HG03280 (cell line): ENCODE measurements around the gene CIAO2A.
"Not testable (repeated sequence)": the region's sequence is repeated elsewhere in the genome, so short reads cannot be mapped to it uniquely, and the experiment has no call there.

ENCODE experiments used
- ATAC-seq: cut with Tn5 transposase; IDR thresholded peaks from one replicate; pipeline ENCODE4 v1.9.1; 2021; ENCODE audit warnings: mild to moderate bottlenecking, moderate library complexity; ENCODE audit not compliant: unreplicated experiment

Gene CIAO2A

GRCh38 chr15:64072812-64073211, 20.8 kb downstream of the CIAO2A start:
- no peak for ATAC-seq

DNA sequence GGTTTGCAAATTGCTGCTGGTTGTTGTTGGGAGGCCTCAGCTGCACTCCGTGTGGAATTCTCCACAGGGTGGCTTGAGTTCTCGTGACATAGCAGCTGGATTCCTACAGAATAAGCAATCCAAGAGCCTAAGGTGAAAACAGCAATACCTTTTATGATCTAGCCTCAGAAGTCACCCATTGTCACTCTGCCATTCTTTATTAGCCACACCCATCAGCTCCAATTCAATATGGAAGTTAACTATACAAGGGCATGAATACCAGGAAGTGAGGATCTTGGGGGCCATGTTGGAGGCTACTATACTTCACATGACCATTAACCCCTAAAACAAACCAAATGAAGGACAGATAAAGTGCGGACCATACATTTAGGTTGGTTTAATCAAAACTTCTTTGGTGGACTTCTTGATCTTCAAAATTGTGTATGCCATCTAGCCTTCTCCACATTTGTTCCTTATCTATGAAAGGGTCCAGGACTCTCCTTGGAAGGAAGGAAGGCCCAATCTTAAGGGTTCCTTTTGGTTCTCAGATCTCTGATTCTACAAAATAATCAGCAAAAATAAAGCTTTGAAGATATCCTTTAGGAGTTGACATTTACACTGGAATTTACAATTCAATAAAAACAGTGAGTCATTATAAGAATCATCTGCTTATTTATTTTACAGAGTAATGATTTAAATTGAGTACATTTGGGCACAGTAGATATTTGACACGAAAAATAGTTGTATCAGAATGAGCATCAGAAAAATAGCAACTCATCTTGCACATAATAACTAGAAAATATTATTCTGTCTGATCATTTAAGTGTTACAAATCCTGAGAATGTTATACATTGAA, 21.5 kb downstream of the CIAO2A start:
- ATAC-seq = no peak

DNA sequence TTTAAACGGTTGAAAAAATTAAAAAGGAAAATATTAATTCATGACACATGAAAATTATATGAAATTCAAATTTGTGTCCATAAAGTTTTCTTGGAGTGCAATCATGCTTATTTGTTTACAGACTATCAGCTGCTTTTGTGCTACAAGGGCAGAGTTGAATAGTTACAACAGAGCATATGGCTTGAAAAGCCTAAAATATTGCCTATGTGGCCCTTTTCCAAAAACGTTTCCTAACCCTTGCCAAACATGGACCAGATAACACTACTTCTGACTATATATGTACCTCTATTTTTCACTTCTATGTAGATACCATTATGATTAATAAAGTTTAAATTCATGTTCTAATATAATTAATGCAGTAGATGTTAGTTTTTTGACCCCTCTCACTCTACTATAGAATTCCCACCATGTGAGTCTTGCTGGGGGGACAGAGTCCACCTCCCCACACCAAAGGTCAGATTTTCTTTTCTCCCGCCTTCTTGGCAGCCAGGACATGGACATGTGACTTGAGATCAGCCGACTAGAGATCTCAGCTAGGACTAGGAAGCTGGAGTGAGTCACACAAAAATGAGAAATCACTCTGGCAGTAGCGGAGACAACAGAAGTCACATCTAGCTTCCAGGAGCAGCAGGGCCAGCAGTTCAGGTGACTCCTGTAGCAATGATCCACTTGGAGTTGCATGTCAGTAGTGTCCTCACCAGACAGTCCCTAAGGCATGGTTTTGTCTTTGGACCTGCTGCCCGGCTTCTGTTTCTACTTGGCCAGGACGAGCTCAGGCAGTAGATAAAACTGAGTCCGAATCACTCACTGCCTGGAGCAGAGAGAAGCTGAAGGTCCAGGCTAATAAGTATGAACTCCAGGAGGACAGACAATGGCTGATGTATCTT, 22.4 kb downstream of the CIAO2A start:
- ATAC-seq = no peak

DNA sequence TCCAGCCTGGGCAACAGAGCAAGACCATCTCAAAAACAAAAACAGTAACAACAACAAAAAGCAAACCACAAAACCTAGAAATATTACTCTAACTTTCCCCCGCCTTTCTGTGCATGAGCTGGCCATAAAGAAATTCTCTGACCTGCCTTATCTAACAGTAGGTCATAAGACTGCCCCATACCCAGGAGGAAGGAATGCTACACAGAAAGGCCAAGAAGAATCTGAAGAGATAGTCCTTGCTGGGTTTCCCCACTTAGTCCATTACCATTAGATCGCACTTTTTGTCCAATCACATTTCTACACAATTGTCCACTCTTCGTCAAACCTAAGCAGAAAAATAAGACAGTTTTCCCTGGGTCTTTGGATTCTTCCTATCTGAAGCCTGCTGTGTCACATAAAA, 23.5 kb downstream of the CIAO2A start:
- no peak for ATAC-seq

DNA sequence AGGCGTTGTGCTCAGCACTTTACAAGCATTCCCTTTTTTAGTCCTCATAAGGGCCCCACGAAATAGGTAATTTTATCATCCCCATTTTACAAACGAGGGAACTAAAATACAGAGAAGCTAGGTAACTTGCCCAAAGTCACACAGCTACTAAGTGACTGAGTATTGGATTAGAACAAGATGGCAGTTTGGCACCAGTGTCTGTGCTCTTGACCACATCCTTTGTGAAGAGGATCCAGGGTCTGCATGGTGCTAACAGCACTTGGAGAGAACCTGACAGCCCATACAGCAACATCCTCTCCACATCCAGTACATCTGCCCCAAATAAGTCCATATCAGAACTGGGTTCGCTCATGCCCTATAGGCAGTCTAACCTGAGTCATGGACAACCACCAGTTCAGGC, 25.5 kb downstream of the CIAO2A start:
- no peak for ATAC-seq

DNA sequence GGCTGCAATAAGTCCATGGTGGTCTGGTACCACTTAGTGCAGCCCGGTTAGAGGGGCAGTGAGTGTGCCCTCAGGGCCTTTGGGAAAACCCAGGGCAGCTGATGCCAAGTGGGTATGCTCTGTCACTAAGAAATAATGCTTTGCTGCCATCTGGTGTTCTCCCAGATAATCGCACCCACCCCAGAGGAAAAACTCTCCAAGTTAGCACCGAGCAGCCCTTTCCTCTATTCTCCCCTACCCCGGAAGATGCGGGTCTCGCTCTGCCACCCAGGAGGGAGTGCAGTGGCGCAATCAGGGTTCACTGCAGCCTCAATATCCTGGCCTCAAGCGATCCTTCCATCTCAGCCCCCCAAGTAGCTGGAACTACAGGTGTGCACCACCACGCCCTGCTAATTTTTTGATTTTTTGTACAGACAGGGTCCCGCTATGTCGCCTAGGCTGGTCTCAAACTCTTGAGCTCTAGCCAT, 26.0 kb downstream of the CIAO2A start:
- no peak for ATAC-seq

- no peak for ATAC-seq
Measured at GRCh38 chr15:64066451-64066850, 27.2 kb downstream of the CIAO2A start.

- ATAC-seq = no peak
Measured at GRCh38 chr15:64060716-64061115, 32.9 kb downstream of the CIAO2A start.

DNA sequence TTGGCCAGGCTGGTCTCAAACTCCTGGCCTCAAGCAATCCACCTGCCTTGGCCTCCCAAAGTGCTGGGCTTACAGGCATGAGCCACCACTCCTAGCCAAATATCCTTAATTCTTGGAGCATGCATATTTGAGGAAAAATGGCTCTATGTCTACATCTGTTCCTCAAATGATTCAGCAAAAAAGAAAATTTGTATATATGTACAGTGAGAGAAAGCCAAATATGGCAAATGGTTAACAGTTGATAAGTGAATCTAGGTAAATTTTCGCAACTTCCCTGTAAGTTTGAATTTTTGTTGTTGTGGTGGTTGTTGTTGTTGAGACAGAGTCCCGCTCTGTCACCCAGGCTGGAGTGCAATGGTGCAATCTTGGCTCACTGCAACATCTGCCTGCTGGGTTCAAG, 34.5 kb downstream of the CIAO2A start:
- not testable (repeated sequence) for ATAC-seq

DNA sequence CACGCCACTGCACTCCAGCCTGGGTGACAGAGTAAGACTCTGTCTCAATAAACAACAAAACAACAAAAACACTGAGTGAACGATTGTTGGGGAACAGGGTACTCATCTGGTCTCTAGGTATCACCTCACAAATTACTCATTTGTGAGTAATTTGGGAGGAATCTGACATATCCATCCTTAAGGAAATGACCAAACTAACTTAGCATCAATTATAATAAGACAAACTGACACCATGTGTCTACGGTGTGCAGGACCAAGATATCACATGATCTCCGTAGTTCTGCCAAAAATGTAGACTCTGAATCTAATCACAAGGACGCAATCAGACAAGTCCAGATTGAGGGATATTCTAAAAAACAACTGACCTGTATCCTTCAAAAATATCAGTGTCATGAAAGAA, 35.4 kb downstream of the CIAO2A start:
- no peak for ATAC-seq

DNA sequence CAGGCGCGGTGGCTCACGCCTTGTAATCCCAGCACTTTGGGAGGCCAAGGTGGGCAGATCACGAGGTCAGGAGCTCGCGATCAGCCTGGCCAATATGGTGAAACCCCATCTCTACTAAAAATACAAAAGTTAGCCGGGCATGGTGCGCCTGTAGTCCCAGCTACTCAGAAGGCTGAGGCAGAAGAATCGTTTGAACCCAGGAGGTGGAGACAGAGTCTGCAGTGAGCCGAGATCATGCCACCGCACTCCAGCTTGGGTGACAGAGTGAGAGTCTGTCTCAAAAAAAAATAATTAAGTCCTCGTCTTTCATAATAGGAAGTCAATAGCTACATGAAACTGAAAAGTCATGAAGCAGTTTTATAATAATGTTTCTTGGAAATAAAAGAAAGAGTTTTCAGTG, 40.0 kb downstream of the CIAO2A start:
- not testable (repeated sequence) for ATAC-seq

DNA sequence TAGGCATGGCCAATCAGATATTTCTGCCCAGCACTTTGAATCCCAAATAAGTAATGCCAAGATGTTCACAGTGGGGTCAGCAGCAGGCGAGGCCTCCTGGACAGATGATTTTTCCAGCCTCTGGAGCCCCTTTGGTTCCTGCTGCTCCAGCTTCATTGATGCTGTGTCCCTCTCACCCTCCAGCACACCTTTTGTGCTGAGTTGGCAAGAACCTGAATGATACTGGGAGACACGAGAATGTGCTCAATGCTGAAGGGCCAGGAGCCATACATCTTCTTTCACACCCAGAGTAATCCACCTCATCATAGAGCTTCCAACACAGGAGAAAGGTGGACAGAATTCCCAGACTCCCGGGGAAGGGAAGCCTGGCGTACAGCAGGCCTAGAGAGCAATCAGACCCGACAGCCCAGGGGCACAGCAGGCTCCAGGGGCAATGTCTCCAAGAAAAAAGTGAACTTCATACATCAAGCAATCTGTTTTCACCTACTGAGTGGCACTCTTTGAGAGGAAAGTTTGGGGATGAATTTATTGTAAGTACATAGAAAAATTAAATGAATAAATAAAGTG, 40.6 kb downstream of the CIAO2A start:
- no peak for ATAC-seq

DNA sequence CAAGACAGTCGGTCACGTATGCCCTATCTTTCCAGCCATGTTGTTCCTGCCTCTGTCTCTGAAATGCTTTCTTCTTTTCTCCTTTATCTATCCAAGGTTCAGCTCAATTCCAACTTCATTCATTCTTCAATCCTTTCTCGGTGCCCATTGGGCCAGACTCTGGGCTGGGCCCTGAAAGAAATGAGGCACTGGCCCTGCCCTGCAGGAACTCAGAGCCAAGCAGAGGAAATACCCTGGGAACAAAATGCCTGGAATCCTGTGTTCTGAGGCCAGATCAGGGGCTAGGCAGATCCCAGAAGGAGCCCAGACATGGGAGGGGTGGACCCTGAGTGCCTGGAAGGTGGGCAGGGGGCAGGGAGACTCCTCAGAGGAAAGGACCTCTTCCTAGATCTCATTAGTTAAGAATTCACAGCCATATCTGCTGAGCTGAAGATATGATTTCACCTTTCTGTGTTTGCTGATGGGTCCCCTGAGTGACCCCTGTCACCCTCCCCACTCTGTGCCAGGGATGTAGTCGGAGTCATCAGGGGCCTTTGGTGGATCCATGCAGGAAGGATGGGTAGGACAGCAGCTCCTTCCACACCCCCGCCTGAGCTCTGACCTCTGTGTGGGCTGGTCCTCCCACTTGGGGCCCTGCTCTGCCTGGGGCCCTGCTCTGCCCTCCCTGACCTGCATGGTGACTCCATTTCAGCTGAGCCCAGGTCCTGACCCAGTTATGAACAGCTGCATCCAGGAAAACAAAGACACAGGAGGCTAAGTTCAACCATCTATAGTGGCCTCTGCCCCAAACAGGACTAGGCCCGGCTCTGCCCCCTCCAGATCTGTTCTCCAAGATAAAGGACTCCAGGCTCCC, 42.0 kb downstream of the CIAO2A start:
- no peak for ATAC-seq

DNA sequence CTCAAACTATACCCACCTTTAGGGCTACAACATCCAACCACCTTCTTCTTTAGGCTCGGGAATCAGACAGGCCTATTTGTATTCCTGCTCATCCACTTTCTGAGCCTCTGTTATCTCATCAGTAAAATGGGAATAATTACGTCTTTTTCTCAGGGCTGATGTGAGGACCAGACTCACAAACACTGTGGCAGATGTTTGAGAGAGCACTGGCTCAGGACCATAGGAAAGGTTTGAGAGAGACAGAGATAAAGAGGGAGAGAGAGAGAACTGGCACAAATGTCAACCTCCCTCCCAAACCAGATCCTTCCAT, 42.6 kb downstream of the CIAO2A start:
- ATAC-seq = no peak

GRCh38 chr15:64050281-64051092, 43.2 kb downstream of the CIAO2A start:
- no peak for ATAC-seq

GRCh38 chr15:64048781-64049460, 44.7 kb downstream of the CIAO2A start:
- no peak for ATAC-seq

- ATAC-seq = peak; percentile 62
Measured at GRCh38 chr15:64046421-64047153, 47.1 kb downstream of the CIAO2A start, which contains the start of gene DAPK2. Gene DAPK2, minus strand, starts transcription at chr15:64046485. Its CDS starts 6,224 bp downstream, at chr15:64040261.

DNA sequence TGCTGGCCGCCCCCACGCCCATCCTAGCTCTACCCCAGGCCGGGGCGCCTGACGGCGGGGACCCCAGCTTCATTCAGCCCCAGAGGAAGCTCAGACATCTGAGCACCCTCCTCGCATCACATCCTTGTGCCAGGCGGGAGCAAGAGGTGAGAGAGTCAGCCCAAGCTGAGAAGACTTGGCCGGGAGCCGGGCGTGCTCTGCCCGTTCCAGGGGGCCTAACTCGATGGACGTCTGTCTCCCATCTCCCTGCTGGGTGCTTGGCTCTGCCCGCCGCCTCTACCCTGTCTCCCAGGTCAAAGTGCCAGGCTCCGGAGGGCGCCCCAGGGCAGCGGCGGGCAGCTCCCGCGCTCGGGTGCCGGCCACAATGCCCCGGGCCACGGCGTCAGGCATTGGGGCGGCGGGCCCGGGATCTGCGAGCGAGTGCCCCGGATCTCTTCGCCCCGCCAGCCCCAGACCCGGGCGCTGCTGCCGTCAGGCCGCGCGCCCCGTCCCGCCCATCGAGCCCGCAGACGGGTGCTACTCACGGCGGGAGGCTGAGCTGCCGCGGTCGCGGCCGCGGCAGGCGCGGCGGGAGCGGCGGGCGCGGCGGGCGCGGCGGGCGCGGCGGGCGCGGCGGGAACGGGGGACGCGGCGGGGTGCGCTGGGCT, 47.7 kb downstream of the CIAO2A start:
- ATAC-seq = peak; percentile 38
